HG03135 (cell line): ENCODE data around the gene FBXO46.
"Not testable (repeated sequence)": the region's sequence is repeated elsewhere in the genome, so short reads cannot be mapped to it uniquely, and the experiment has no call there.

ENCODE experiments used
- ATAC-seq: cut with Tn5 transposase; IDR thresholded peaks from one replicate; pipeline ENCODE4 v1.9.1; 2021; ENCODE audit warnings: mild to moderate bottlenecking, moderate library complexity; ENCODE audit not compliant: unreplicated experiment

Gene FBXO46

GRCh38 chr19:45691516-45692186 is 39.0 kb downstream of the FBXO46 start, which contains the start of gene SNRPD2:
Gene SNRPD2 (minus strand): TSS chr19:45691953. CDS start chr19:45691888, 65 bp downstream.
- ATAC-seq, result peak; percentile 48

GRCh38 chr19:45687599-45687998 is 43.1 kb downstream of the FBXO46 start:
- no peak for ATAC-seq

DNA sequence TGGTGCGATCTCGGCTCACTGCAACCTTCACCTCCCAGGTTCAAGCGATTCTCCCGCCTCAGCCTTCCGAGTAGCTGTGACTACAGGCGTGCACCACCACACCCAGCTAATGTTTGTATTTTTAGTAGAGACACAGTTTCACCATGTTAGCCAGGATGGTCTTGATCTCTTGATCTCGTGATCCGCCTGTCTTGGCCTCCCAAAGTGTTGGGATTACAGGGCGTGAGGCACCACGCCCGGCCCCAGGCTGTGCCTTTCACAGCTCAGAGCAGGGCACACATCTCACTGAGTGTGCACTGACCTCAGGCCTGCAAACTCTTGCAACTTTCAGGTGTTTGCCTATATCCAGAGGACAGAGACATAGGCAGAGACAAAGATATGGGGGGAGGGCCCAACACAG is 45.7 kb downstream of the FBXO46 start:
- not testable (repeated sequence) for ATAC-seq

GRCh38 chr19:45682908-45683307 is 47.8 kb downstream of the FBXO46 start:
- no peak for ATAC-seq

- ATAC-seq, result no peak
Observed at GRCh38 chr19:45682117-45682516, 48.6 kb downstream of the FBXO46 start.

DNA sequence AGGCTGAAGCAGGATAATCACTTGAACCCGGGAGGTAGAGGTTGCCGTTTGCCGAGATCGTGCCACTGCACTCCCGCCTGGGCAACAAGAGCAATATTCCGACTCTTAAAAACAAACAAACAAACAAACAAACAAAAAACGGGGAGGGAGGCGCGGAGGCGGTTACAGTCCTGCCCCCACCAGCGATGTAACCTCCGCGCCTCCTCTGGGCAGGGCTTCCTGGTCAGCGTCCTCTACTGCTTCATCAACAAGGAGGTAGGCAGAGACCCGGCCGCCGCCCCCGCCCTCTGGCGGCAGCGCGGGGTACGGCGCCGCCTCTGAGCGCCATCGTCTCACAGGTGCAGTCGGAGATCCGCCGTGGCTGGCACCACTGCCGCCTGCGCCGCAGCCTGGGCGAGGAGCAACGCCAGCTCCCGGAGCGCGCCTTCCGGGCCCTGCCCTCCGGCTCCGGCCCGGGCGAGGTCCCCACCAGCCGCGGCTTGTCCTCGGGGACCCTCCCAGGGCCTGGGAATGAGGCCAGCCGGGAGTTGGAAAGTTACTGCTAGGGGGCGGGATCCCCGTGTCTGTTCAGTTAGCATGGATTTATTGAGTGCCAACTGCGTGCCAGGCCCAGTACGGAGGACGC is 49.2 kb downstream of the FBXO46 start:
- peak; percentile 65 for ATAC-seq

GRCh38 chr19:45677351-45678230 is 53.1 kb downstream of the FBXO46 start:
- no peak for ATAC-seq

DNA sequence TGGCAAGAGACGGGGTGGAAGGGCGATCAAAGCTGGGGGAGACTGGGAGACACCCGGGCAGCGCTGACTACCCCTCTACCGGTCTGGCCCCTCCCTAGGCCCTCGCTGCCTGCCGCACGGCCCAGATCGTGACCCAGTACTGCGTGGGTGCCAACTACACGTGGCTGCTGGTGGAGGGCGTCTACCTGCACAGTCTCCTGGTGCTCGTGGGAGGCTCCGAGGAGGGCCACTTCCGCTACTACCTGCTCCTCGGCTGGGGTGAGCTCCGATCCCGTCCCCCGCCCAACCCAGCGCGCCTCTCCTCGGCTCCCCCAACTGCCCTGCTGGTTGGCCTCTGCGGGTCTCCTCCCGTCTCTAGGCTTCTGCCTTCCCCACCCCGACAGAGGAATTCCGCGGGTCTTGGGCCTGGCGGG is 53.8 kb downstream of the FBXO46 start:
- no peak for ATAC-seq

DNA sequence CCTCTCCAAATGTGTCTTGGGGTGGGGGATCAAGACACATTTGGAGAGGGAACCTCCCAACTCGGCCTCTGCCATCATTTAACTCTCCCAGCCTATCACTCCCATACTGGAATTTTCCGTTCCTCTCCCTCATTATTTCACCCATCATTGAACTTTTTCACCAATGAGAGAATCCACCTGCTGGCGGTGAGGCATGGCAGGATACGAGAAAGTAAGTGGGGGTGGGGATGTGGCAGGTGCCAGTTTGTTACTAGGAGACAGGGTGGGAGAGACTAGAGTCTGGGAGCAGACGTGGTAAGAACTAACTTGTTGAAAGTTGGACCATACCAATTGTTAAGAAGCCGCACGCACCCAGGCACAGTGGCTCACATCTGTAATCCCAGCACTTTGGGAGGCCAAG is 55.8 kb downstream of the FBXO46 start:
- no peak for ATAC-seq

GRCh38 chr19:45670670-45671453 is 59.8 kb downstream of the FBXO46 start:
- peak; percentile 44 for ATAC-seq

DNA sequence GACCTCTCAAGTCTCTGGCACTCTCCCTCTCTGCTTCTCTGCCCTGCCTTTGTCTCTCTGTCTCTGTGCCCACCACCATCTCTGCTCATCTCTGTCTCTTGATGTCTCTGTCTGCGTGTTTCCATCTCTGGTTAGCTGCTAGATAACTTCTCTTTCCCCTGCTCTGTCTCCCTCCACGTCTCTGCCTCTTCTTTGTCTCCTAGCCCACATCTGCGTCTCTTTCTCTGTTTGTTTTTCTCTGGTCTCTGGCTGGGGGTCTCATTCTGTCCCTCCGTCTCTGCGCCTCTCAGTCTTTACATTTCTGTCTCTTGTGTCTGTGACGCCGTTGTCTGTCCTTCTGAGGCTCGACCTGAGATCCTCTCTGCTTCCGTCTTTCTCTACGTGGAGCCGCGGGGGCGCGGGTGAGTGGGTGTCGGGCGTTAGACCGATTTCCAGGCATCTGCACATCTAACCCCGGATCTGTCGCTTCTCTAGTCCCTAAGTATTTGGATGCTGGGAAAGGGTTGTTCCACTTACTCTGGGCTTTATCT is 62.3 kb downstream of the FBXO46 start:
- ATAC-seq, result no peak

DNA sequence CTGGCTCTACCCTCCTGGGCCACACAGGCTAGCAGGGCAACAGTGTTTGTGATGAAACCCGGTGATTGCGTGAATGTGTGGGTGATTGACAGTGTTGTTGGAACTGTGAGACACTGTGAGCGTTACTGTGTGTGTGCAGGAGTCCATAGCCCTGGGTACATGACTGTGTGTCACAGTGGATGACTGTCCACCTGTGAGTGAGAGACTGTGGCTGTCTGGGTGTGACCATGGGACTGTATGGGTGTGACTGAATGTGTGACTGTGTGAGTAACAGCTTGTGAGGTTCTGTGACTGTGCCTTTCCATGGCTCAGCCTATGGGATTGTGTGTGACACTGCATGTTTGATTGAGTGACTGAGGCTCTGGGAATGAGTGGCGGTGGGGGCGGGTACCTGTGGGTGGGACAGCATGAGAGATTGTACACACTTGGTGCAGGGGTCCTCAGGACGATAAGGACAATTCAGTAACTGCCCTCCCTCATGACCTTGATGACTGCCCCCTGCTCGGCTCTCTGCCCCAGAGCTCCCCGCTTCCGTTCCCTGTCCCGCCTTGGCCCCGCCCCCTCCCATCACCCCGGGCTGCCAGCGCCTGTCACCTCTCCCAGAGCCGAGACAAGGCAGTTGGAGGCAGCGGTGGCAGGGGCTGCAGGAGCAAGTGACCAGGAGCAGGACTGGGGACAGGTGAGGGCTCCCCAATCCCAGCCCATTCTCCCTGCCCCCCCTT is 62.9 kb downstream of the FBXO46 start, which contains the start of gene GIPR:
TSS of gene GIPR (plus strand) at position 602 of the 722 bp plus-strand sequence. CDS start 1,300 bp downstream, outside the sequence.
- ATAC-seq, result no peak

- no peak for ATAC-seq
Observed at GRCh38 chr19:45664575-45664974, 66.1 kb downstream of the FBXO46 start.

- no peak for ATAC-seq
Observed at GRCh38 chr19:45663800-45664199, 66.9 kb downstream of the FBXO46 start.

GRCh38 chr19:45660636-45661035 is 70.1 kb downstream of the FBXO46 start:
- no peak for ATAC-seq
